Measurements from ENCODE around the gene TM4SF4. TPM values are rescaled to one million over a fixed set of nuclear protein-coding genes. Genes with fewer than 3 reads are reported as not detected.

TM4SF4 gene
- total and polyA plus RNA-seq, 11 donors = not detected

DNA sequence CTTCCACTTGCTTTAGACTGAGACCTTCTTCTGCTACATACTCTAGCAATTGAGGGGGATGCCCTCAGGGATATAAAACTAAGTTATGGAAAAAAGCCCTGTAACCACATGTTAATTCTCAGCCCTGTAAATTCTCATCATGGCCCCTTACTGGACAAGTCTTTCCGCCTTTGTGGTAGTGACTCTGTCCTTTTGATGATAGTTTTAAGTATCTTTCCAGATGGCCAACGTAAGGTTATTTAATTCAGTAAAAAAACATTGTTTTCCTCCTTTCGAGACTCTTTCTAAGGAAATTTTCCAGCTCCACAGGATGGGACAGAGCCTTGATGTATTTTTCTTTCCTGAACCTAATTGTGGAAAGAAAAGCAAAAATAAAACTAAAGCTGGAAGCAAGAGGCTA lies 25.3 kb upstream of the TM4SF4 start:
- H3K4me3 ChIP-seq = no peak overlapping the region
- H3K27ac ChIP-seq = peak overlapping the region in 10 of 12 donors; percentile 23 to 80 (median 56)
- H3K36me3 ChIP-seq = no peaks in the 10 kb centered on the region
- DNase-seq (no peak), ATAC-seq (peak in 2 of 4 donors; percentile 47 to 87)
- WGBS, 4 donors = 31 to 44% (median 37%) methylated on average over 3 of the region's 3 CpGs
- no peaks in the 10 kb centered on the region for H3K27me3 ChIP-seq
- H3K9me3 ChIP-seq = peaks cover 0 to 18% (median 2%) of the 10 kb centered on the region in 12 donors
- TF ChIP-seq, protein P1, sequence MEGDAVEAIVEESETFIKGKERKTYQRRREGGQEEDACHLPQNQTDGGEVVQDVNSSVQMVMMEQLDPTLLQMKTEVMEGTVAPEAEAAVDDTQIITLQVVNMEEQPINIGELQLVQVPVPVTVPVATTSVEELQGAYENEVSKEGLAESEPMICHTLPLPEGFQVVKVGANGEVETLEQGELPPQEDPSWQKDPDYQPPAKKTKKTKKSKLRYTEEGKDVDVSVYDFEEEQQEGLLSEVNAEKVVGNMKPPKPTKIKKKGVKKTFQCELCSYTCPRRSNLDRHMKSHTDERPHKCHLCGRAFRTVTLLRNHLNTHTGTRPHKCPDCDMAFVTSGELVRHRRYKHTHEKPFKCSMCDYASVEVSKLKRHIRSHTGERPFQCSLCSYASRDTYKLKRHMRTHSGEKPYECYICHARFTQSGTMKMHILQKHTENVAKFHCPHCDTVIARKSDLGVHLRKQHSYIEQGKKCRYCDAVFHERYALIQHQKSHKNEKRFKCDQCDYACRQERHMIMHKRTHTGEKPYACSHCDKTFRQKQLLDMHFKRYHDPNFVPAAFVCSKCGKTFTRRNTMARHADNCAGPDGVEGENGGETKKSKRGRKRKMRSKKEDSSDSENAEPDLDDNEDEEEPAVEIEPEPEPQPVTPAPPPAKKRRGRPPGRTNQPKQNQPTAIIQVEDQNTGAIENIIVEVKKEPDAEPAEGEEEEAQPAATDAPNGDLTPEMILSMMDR (IDR thresholded peaks at IDR 0.05) = no peak
- no peak for TF ChIP-seq POLR2A (IDR thresholded peaks at IDR 0.05)
- H3K4me1 ChIP-seq = peaks cover 0 to 31% (median 19%) of the 10 kb centered on the region in 12 donors
- intact Hi-C loops (cut with DNase I) = no loop called here

DNA sequence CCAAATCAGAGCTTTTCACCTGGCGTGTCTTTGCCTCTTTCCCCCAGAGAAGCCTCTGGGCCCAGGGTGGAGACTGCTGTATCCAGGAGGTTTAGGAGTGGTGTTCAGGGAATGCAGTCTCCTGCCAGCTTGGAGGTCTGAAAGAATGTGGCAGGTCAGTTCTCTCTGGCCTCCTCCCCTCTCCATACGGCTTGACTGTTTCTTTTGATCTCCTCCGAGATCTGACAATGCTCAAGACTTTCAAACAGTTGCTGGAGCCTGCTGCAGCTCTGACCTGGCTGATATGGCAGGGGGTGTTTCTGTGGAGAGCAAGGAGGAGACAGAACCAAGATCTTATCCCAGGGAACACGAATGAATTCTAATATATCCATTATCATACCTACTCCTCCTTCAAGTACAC lies 24.7 kb upstream of the TM4SF4 start:
- Histone ChIP-seq H3K36me3 (no peaks in the 10 kb centered on the region), H3K9me3 (peaks cover 0 to 18% (median 2%) of the 10 kb centered on the region in 12 donors), H3K27me3 (no peaks in the 10 kb centered on the region), H3K4me3 (no peak overlapping the region), H3K4me1 (peaks cover 0 to 31% (median 19%) of the 10 kb centered on the region in 12 donors), H3K27ac (peak overlapping the region in 8 of 12 donors; percentile 15 to 80 (median 54))
- ATAC-seq = no peak
- WGBS, 4 donors = 20 to 41% (median 35%) methylated on average over 4 of the region's 4 CpGs
- intact Hi-C loops (cut with DNase I) = no loop called here
- TF ChIP-seq, protein P1 (IDR thresholded peaks at IDR 0.05) = no peak
- TF ChIP-seq POLR2A (IDR thresholded peaks at IDR 0.05) = no peak
- no peak for DNase-seq

DNA sequence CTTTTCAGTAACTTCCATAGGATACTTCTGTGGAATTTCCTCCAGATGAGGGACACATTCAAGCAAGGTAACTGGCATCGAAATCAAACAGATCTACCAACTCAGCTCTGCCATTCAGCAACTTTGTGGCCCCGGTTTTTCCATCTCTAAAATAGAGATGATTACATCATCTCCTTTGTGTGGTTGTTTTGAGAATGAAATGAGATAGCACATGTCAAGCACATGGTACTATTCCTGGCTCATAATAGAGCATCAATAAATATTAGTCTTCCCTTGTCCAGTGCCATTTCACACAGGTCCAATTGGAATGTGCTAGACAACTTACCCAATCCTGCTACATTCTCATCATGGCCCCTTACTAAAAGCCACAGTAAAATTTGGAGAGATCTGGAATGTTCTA lies 24.2 kb upstream of the TM4SF4 start:
- intact Hi-C loops (cut with DNase I) = no loop called here
- DNase-seq (no peak), ATAC-seq (peak in 2 of 4 donors; percentile 27 to 31)
- H3K36me3 ChIP-seq = no peaks in the 10 kb centered on the region
- H3K9me3 ChIP-seq = peaks cover 0 to 18% (median 2%) of the 10 kb centered on the region in 12 donors
- peaks cover 0 to 31% (median 19%) of the 10 kb centered on the region in 12 donors for H3K4me1 ChIP-seq
- peak overlapping the region in 7 of 12 donors; percentile 15 to 80 (median 54) for H3K27ac ChIP-seq
- TF ChIP-seq, protein P1 (IDR thresholded peaks at IDR 0.05) = no peak
- no peak for TF ChIP-seq POLR2A (IDR thresholded peaks at IDR 0.05)
- no peaks in the 10 kb centered on the region for H3K27me3 ChIP-seq
- 43 to 48% (median 45%) methylated on average over 2 of the region's 2 CpGs for WGBS, 4 donors
- H3K4me3 ChIP-seq = no peak overlapping the region

DNA sequence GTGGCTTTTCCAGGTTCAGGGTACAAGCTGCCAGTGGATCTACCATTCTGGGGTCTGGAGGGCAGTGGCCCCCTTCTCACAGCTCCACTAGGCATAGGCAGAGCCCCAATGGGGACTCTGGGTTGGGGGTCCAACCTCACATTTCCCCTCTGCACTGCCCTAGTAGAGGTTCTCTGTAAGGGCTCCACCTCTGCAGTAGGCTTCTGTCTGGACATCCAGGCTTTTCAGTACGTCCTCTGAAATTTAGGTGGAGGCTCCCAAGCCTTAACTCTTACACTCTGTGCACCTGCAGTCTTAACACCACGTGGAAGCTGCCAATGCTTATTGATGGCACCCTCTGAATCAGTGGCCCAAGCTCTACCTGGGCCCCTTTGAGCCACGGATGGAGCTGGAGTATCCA lies 22.5 kb upstream of the TM4SF4 start:
- DNase-seq = no peak
- no peak for ATAC-seq
- Histone ChIP-seq H3K27ac (no peak overlapping the region), H3K4me1 (peaks cover 0 to 31% (median 19%) of the 10 kb centered on the region in 12 donors), H3K9me3 (peaks cover 0 to 18% (median 2%) of the 10 kb centered on the region in 12 donors), H3K4me3 (no peak overlapping the region), H3K27me3 (no peaks in the 10 kb centered on the region), H3K36me3 (no peaks in the 10 kb centered on the region)
- TF ChIP-seq, protein P1 (IDR thresholded peaks at IDR 0.05) = no peak
- TF ChIP-seq POLR2A (IDR thresholded peaks at IDR 0.05) = no peak
- WGBS, 4 donors = 75 to 95% (median 82%) methylated on average over 2 to 3 of the region's 3 CpGs
- intact Hi-C loops (cut with DNase I) = no loop called here
